ENCODE results near the gene KRTCAP2. TPM values are rescaled to one million over a fixed set of nuclear protein-coding genes. Genes with fewer than 3 reads are reported as not detected.
A peak's percentile ranks its signal among the peaks of the same experiment; 100 is the strongest.
"Not testable (repeated sequence)": the region's sequence is repeated elsewhere in the genome, so short reads cannot be mapped to it uniquely, and the experiment has no call there.

Gene KRTCAP2
- total RNA-seq, 1 donor = 62.0 TPM

GRCh38 chr1:155192346-155193274, 19.5 kb upstream of the KRTCAP2 start:
- no peaks in the 10 kb centered on the region for H3K9me3 ChIP-seq (ENCODE audit: low read depth, low read length)
- H3K27me3 ChIP-seq (ENCODE audit: insufficient read depth, low read length) = no peaks in the 10 kb centered on the region
- H3K4me3 ChIP-seq (ENCODE audit: low read length) = peak overlapping the region; percentile 9
- H3K4me1 ChIP-seq (ENCODE audit: insufficient read depth, low read length) = peaks cover 27% of the 10 kb centered on the region

- Histone ChIP-seq H3K27me3 (ENCODE audit: insufficient read depth, low read length) (no peaks in the 10 kb centered on the region), H3K4me1 (ENCODE audit: insufficient read depth, low read length) (peaks cover 27% of the 10 kb centered on the region), H3K4me3 (ENCODE audit: low read length) (no peak overlapping the region), H3K9me3 (ENCODE audit: low read depth, low read length) (no peaks in the 10 kb centered on the region)
These were observed 18.8 kb upstream of the KRTCAP2 start for GRCh38 chr1:155191904-155192303.

GRCh38 chr1:155189926-155190325, 16.8 kb upstream of the KRTCAP2 start:
- H3K4me3 ChIP-seq (ENCODE audit: low read length); H3K9me3 ChIP-seq (ENCODE audit: low read depth, low read length); H3K27me3 ChIP-seq (ENCODE audit: insufficient read depth, low read length): not testable (repeated sequence)
- H3K4me1 ChIP-seq (ENCODE audit: insufficient read depth, low read length) = peaks cover 37% of the 10 kb centered on the region

GRCh38 chr1:155188268-155188667, 15.2 kb upstream of the KRTCAP2 start:
- Histone ChIP-seq H3K9me3 (ENCODE audit: low read depth, low read length) (no peaks in the 10 kb centered on the region), H3K27me3 (ENCODE audit: insufficient read depth, low read length) (no peaks in the 10 kb centered on the region), H3K4me3 (ENCODE audit: low read length) (no peak overlapping the region), H3K4me1 (ENCODE audit: insufficient read depth, low read length) (peaks cover 28% of the 10 kb centered on the region)

- no peak overlapping the region for H3K4me3 ChIP-seq (ENCODE audit: low read length)
- H3K9me3 ChIP-seq (ENCODE audit: low read depth, low read length) = no peaks in the 10 kb centered on the region
- peaks cover 21% of the 10 kb centered on the region for H3K4me1 ChIP-seq (ENCODE audit: insufficient read depth, low read length)
- no peaks in the 10 kb centered on the region for H3K27me3 ChIP-seq (ENCODE audit: insufficient read depth, low read length)
These were observed 14.4 kb upstream of the KRTCAP2 start for GRCh38 chr1:155187456-155187891.

GRCh38 chr1:155186794-155187455, 13.8 kb upstream of the KRTCAP2 start:
- Histone ChIP-seq H3K4me1 (ENCODE audit: insufficient read depth, low read length) (peaks cover 18% of the 10 kb centered on the region), H3K4me3 (ENCODE audit: low read length) (no peak overlapping the region), H3K27me3 (ENCODE audit: insufficient read depth, low read length) (no peaks in the 10 kb centered on the region), H3K9me3 (ENCODE audit: low read depth, low read length) (no peaks in the 10 kb centered on the region)

DNA sequence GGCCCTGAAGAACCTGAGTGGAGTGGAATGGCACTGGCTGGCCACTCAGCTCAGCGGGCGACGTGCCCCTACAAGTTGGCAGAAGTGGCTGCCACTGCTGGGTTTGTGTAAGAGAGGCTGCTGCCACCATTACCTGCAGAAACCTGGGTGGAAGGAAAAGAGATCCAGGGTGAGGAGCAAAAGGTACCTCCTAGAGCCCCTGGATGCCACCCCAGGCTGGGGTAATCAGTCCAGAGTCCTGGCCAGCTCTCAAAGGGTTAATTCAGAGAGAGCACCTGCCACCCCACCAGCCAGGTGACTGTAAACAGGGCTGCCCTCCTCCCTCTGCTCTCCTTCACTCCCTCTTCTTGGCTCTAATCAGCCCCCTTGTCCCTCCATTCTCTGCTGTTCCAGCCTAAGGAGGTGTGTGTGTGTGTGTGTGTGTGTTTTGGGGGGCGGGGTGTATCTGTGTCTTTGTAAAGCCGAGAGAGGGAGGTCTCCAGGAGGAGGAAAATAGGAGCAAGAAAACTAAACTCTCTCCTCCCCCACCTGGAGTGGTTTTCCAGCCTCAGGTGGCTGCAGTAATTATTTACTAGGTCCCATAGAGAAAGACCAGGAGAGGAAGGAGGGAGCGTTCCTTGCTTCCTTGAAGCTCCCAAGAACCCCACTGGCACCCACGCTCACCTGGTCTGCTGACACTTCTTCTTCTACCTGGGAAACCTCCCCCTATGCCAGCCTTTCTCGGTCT, 13.1 kb upstream of the KRTCAP2 start:
- Histone ChIP-seq H3K4me3 (ENCODE audit: low read length) (no peak overlapping the region), H3K4me1 (ENCODE audit: insufficient read depth, low read length) (peaks cover 18% of the 10 kb centered on the region), H3K9me3 (ENCODE audit: low read depth, low read length) (no peaks in the 10 kb centered on the region), H3K27me3 (ENCODE audit: insufficient read depth, low read length) (no peaks in the 10 kb centered on the region)

DNA sequence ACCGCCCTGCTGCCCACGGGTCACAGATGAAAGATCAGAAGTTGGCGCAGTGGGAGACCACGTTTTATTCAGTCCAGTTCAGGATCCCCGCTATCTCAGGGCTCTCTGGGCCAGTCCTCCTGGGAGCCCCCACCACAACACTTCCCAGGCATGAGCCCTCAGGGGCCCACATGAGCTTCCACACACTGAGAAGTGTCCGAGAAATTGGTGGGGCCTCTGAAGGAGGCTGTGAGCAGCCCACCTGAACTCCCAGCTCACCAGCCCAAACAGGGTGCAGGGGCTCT, 12.6 kb upstream of the KRTCAP2 start:
- no peak overlapping the region for H3K4me3 ChIP-seq (ENCODE audit: low read length)
- H3K9me3 ChIP-seq (ENCODE audit: low read depth, low read length) = no peaks in the 10 kb centered on the region
- no peaks in the 10 kb centered on the region for H3K27me3 ChIP-seq (ENCODE audit: insufficient read depth, low read length)
- H3K4me1 ChIP-seq (ENCODE audit: insufficient read depth, low read length) = peaks cover 18% of the 10 kb centered on the region

DNA sequence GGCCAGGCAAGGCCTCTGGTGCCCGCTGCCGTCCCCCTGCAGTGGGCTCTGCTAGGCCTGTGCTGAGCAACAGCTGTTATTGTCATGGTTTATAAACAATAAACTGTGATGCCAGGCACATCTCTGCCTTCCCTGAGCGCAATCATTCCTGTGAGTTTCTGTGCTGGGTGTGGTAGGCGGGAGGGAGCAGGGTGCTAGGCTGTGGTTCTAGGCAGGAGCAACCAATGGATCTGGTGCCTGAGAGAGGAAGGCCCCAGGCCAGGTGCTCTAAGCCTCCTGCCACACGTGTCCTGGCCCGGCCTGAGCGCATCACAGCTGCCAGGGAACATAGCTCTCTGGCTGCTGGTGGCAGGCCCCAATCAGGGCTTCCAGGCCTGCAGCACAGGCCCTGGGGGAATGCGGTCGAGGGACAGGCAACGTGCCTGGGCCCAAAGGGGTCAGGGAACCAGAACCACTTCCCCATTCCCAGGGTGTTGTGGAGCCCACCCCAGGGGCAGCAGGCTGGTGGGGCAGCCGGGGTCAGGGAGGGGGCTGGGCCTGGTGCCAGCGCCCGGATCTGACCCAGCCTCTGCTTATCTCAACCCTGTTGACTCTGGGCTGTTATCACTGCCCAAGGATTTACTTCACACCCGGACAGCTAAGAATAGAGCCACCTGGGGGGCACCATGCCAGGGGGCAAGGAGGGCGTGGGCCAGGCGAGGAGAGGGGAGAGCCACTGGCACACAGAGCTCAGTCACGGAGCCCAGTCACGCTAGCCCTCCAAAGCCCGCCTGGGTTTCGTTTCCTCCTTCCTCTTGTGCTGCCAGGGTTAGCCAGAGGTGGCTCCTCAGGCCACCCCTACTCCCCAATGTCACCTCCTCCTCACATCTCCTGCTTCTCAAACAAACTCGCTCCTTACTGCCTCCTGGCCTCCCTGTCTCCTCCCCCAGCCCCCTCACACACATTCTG, 12.0 kb upstream of the KRTCAP2 start:
- no peak overlapping the region for H3K4me3 ChIP-seq (ENCODE audit: low read length)
- no peaks in the 10 kb centered on the region for H3K9me3 ChIP-seq (ENCODE audit: low read depth, low read length)
- no peaks in the 10 kb centered on the region for H3K27me3 ChIP-seq (ENCODE audit: insufficient read depth, low read length)
- H3K4me1 ChIP-seq (ENCODE audit: insufficient read depth, low read length) = peaks cover 18% of the 10 kb centered on the region

- Histone ChIP-seq H3K27me3 (ENCODE audit: insufficient read depth, low read length) (no peaks in the 10 kb centered on the region), H3K4me3 (ENCODE audit: low read length) (no peak overlapping the region), H3K4me1 (ENCODE audit: insufficient read depth, low read length) (peaks cover 18% of the 10 kb centered on the region), H3K9me3 (ENCODE audit: low read depth, low read length) (no peaks in the 10 kb centered on the region)
These were observed 11.3 kb upstream of the KRTCAP2 start for GRCh38 chr1:155184351-155184811.

GRCh38 chr1:155183775-155184221, 10.7 kb upstream of the KRTCAP2 start:
- Histone ChIP-seq H3K27me3 (ENCODE audit: insufficient read depth, low read length) (no peaks in the 10 kb centered on the region), H3K9me3 (ENCODE audit: low read depth, low read length) (no peaks in the 10 kb centered on the region), H3K4me3 (ENCODE audit: low read length) (no peak overlapping the region), H3K4me1 (ENCODE audit: insufficient read depth, low read length) (peaks cover 18% of the 10 kb centered on the region)

- H3K27me3 ChIP-seq (ENCODE audit: insufficient read depth, low read length) = no peaks in the 10 kb centered on the region
- peaks cover 18% of the 10 kb centered on the region for H3K4me1 ChIP-seq (ENCODE audit: insufficient read depth, low read length)
- no peaks in the 10 kb centered on the region for H3K9me3 ChIP-seq (ENCODE audit: low read depth, low read length)
- H3K4me3 ChIP-seq (ENCODE audit: low read length) = no peak overlapping the region
These were observed 9.0 kb upstream of the KRTCAP2 start for GRCh38 chr1:155182052-155182550.

- Histone ChIP-seq H3K27me3 (ENCODE audit: insufficient read depth, low read length) (no peaks in the 10 kb centered on the region), H3K4me3 (ENCODE audit: low read length) (no peak overlapping the region), H3K4me1 (ENCODE audit: insufficient read depth, low read length) (peaks cover 24% of the 10 kb centered on the region)
These were observed 8.4 kb upstream of the KRTCAP2 start for GRCh38 chr1:155181371-155182051.

More at GRCh38 chr1:155181371-155182051, 8.4 kb upstream of the KRTCAP2 start:
- no peaks in the 10 kb centered on the region for H3K9me3 ChIP-seq (ENCODE audit: low read depth, low read length)
